Hematopoietic multipotent progenitor cell treated with erythropoietin and hydrocortisone succinate and interleukin-3 and kit ligand, for 15 days (in vitro differentiated cells): ENCODE data around the gene TBC1D25.
A peak's percentile ranks its signal among the peaks of the same experiment; 100 is the strongest.

Experiments used
- DNase-seq: peaks from one replicate; pipeline ENCODE4 v3.0.0-alpha.2; 2015; ENCODE audit warnings: low spot score

TBC1D25 gene

GRCh38 chrX:48539345-48540027, at the start of gene TBC1D25:
TBC1D25 (plus strand) TSS chrX:48539714; CDS start chrX:48539798, 84 bp downstream.
- DNase-seq = peak; percentile 97

GRCh38 chrX:48489892-48490291, 49.6 kb upstream of the TBC1D25 start:
- DNase-seq = no peak

GRCh38 chrX:48490661-48491060, 48.9 kb upstream of the TBC1D25 start:
- DNase-seq = no peak

GRCh38 chrX:48491809-48492208, 47.7 kb upstream of the TBC1D25 start:
- DNase-seq = no peak

- no peak for DNase-seq
Observed at GRCh38 chrX:48492293-48492910, 47.1 kb upstream of the TBC1D25 start.

GRCh38 chrX:48493890-48494364, 45.6 kb upstream of the TBC1D25 start:
- DNase-seq = peak; percentile 7

GRCh38 chrX:48496660-48497059, 42.9 kb upstream of the TBC1D25 start:
- DNase-seq = no peak

GRCh38 chrX:48497871-48498270, 41.6 kb upstream of the TBC1D25 start:
- DNase-seq = no peak

GRCh38 chrX:48498374-48498809, 41.1 kb upstream of the TBC1D25 start:
- DNase-seq = no peak

GRCh38 chrX:48504261-48504660, 35.3 kb upstream of the TBC1D25 start:
- no peak for DNase-seq

GRCh38 chrX:48505481-48505880, 34.0 kb upstream of the TBC1D25 start:
- no peak for DNase-seq

- DNase-seq = no peak
Observed at GRCh38 chrX:48507246-48507645, 32.3 kb upstream of the TBC1D25 start.

GRCh38 chrX:48508400-48509244, 30.9 kb upstream of the TBC1D25 start, which contains the start of gene PORCN:
PORCN (plus strand) TSS chrX:48508992; CDS start chrX:48509821, 829 bp downstream.
- DNase-seq = peak; percentile 60

- DNase-seq = no peak
Observed at GRCh38 chrX:48509245-48509590, 30.3 kb upstream of the TBC1D25 start.

GRCh38 chrX:48509619-48510018, 29.9 kb upstream of the TBC1D25 start:
- no peak for DNase-seq

GRCh38 chrX:48511560-48511959, 28.0 kb upstream of the TBC1D25 start:
- no peak for DNase-seq

GRCh38 chrX:48512371-48512935, 27.1 kb upstream of the TBC1D25 start:
- DNase-seq = no peak

GRCh38 chrX:48513670-48514069, 25.8 kb upstream of the TBC1D25 start:
- DNase-seq = no peak

- DNase-seq = no peak
Observed at GRCh38 chrX:48514126-48514806, 25.2 kb upstream of the TBC1D25 start.

GRCh38 chrX:48514868-48515460, 24.6 kb upstream of the TBC1D25 start:
- no peak for DNase-seq

GRCh38 chrX:48515842-48516241, 23.7 kb upstream of the TBC1D25 start:
- DNase-seq = no peak
